HG03066 (cell line): ENCODE results near the gene TPK1.

ENCODE experiments used
- ATAC-seq: cut with Tn5 transposase; IDR thresholded peaks from one replicate; pipeline ENCODE4 v1.9.1; 2021; ENCODE audit warnings: low read depth; ENCODE audit not compliant: unreplicated experiment

Gene TPK1

DNA sequence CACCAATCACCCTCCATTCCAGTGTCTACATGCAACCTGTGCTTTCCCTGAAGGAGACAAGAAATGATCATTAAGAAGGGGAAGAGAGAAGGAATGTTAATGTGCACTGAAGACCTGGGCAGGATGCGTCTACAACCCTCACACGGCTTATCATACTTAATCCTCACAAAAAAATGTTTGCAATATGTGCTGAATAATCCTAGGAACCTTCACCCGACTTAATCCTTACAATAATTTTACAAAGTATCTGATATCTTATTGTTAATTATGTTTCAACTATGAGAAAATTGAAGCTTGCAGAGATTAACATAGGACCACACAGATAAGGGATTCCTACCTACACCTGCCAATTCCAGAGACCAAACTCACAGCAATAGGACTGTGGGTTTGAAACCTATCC lies 287.3 kb downstream of the TPK1 start:
- ATAC-seq = no peak

GRCh38 chr7:144547888-144548287 lies 288.0 kb downstream of the TPK1 start:
- ATAC-seq = no peak

GRCh38 chr7:144546782-144547181 lies 289.1 kb downstream of the TPK1 start:
- no peak for ATAC-seq

- ATAC-seq = no peak
Measured at GRCh38 chr7:144545330-144545729, 290.5 kb downstream of the TPK1 start.

DNA sequence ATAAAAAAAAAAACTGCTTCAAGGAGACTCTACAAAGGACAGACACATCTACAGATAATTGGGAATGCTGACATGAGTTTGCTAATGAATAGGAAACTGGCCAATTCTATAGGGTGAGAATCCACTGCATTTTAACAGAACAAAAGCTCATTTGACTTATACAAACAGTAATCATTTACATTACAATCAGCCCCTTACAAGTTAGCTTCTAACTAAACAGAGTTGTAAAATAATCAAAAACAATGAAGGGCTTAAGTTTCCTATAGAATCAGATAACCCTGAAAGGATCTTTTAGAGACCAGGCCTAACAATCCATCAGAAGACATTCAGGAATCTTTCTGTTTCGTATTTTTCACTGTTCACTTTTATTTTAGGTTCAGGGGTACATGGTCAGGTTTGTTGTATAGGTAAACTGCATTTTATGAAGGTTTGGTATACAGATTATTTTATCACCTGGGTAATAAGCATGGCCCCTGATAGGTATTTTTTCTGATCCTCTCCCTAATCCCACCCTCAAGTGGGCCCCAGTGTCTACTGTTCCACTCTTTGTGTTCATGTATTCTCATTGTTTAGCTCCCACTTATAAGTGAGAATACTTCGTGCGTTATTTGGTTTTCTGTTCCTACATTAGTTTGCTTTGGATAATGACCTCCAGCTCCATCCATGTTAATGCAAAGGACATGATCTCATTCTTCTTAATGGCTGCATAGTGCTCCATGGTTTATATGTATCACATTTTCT lies 301.0 kb downstream of the TPK1 start:
- ATAC-seq = no peak

DNA sequence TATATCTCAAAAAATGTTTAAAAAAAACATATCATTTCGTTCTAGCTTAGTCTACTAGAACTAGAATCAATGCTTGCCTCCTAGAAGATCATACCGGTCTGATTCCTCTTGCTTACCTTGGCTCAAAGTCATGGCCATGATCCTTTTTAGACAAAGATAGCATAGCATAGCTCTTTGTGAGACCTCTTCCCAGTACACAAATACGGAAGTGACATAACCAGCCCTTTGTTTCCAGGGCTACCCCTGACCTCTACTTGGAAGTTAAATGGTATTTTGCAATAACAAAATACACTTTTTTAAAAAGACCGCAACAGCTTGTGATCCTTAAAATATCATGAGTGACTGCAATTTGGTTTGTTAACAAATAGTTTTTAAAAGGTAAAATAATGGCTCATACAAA lies 301.7 kb downstream of the TPK1 start:
- no peak for ATAC-seq

DNA sequence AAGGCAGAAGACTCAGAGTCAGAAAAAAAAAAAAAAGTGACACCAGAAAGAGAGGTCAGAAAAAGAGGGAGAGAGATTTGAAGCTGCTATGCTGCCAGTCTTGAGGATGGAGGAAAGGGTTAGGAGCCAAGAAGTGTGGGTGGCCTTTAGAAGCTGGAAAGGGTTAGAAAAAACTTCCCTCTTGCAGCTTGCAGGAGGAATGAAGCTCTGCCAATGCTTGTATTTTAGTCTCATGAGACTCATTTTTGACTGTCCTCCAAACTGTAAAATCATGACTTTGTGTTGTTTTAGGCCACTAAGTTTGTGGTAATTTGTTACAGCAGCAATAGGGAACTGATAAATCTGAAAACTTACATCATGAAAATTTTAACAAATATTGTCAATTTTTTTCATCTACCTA lies 304.7 kb downstream of the TPK1 start:
- no peak for ATAC-seq

DNA sequence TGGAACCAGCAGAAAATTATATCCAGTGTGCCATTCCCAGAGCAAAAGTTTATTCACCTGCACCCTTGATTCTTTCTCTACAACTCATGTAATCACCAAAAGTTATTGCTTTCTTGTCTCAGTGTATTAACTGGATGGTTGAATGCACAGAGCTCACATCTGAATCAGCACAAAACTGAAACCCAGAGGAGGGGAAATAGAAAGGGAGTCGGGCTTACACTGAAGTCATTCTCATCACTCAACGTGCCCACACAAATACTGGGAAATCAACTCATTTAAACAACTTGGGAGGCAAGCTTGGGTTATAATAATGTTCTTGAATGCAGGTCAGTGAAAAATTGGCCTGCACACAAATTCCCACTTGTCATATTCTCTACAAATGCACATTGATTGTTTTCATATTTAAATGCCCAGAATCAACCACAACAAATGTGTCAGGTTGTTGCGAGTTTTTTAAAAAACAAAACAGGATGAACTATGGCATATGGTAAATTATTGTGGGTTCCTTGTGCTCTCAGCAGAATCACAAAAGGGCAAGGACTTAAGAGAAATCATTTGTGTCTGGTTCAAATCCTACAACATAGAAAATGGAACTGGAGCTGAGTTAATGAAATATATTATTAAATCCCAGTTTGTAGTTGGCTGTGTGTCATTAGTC lies 306.5 kb downstream of the TPK1 start:
- peak; percentile 98 for ATAC-seq

DNA sequence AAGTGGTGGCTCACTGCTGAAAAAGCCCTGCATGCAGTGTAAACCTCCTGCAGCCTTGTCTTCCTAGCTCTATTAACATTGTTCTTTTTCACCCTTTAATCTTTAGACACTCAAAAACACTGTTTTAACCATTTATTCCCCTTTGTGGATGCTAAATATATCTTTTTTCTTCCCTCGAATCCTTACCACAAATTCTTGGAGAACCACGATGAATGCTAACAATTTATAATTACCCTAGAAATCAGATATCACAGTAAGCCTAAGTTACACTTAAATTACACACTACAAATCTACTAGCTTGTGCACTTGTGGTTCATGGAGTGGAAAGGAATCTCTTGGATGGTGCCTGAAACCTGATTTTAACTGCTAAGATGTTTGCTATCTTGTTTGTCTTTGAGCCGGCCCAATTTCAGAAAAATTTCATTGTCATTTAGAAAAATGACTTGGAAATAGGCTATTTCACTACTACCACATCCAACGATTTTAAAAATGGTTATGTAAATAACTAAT lies 307.3 kb downstream of the TPK1 start:
- no peak for ATAC-seq

DNA sequence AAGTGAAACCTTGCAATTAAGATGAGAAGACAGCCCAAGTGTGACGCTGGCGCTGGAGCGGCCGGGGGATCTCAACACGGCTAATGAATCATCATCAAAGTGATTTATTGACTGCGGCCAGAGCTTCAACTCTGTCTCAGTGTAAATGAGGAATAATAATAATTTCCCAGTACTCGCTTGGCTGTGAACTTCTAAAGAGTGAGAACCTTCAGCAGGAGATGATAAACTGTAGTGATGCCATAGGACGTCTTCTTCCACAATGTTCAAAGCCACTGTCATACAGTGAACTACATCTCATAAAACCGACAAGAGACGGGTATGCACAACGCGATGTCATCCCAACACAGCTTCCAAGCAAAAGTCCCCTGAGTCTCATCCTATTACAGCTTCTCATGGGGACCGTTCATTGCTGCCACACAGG lies 308.8 kb downstream of the TPK1 start:
- ATAC-seq = no peak

- no peak for ATAC-seq
Measured at GRCh38 chr7:144525956-144526355, 309.9 kb downstream of the TPK1 start.

DNA sequence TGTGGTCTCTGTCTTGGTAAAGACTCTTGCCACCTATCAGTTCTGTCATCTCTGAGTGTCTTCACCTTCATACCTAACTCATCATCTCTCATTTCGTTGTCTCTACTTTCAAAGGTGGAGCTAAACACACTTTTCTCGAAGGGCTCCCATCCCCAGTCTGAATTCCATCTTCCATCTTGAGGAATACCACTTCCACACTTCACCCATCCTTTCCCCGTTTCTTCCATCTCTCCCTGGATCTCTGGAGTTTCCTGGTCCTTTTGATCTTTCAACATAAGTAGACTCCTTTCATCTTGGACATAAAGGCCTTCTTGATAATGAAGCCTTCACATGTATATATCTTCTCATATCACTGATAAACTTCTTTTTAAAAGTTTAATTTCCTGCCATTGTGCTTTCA lies 311.6 kb downstream of the TPK1 start:
- ATAC-seq = no peak

DNA sequence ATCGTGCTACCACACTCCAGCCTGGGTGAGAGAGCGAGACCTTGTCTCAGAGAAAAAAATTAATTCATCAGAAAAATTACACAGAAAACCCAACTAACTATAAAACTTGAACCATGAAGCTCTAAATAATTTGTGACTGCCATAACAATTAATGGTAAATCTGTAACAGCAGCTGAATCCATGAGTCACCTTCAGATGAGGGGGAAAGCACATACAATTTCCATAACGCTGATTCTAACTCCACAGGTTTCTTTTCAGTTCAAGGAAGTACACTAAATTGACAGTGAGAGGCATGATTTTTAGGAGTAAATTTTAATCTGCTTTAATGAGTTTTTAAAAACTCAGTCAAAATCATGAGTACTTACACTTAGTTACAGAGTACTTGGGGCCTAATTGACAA lies 312.2 kb downstream of the TPK1 start:
- ATAC-seq = no peak

DNA sequence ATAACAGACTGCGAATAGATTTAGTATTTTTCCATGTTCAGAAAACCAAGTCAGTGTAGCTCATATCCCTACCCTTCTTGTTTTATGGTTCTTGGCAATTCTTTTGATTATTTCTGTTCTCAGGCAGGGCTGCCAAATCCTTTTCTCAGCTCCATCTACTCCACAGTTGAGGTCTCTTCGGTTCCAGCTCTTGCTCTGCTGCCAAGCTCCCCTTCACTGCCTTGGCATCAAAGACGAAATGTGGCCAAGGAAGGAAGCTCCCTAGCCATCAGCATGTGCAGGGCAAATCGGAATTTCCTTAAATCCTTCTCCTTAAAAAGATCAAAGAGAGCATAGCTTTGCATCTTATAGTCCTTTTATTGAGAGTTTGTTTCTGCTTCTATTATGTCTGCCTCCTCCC lies 315.9 kb downstream of the TPK1 start:
- ATAC-seq = no peak

GRCh38 chr7:144518360-144518759 lies 317.5 kb downstream of the TPK1 start:
- ATAC-seq = no peak

DNA sequence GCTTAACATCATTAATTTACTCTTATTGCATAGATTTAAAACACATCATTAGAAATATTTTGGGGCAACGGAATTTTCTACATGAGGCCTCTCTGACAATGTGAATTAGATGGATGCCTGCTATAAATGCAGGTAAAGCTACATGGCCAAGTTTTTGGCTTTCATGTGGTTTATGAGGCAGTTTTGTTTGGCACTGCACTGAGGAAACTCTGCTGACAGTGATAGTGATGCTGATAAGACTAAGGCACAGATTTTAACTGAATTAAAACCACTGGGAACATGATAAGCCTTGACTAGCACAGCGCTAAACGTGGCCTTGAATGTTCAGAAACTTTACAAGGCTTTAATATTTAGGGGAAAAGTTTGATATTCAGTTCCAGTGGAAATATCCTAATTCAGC lies 318.1 kb downstream of the TPK1 start:
- ATAC-seq = no peak

DNA sequence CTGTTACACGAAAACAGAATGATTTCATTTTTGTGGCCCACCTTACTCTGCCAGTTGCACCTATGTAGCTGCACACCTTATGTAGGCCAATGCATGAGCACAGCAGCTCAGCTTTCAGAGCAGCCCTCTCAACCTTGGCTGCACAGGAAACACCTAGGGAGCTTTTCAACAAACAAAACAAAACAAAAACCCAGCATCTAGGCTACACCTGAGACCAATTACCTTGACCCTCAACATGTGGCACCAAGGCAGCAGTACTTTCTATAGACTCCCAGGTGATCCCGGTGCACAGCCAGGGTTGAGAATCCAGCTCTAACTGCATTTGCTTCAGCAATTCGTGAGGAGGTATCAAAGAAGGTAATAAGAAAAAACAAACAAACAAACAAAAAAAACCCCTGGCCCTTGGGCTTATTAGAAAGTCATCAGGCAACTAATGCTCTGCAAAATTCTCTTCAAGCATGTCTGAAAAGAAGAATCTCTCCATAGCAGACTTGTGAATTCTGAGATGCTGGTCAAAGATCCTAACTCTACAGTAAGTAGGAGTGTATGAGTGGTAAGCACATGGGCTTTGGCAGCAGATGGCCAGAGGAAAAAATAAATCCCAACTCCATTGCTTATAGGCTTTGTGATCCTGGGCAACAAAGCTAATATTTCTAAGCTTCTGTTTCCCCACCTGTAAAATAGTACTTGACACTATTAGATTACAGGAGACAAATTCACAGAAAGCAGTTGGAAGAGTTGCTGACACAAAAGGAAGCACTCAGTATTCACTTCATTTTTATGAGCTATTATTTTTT lies 318.9 kb downstream of the TPK1 start:
- no peak for ATAC-seq

- no peak for ATAC-seq
Measured at GRCh38 chr7:144513334-144513733, 322.5 kb downstream of the TPK1 start.

DNA sequence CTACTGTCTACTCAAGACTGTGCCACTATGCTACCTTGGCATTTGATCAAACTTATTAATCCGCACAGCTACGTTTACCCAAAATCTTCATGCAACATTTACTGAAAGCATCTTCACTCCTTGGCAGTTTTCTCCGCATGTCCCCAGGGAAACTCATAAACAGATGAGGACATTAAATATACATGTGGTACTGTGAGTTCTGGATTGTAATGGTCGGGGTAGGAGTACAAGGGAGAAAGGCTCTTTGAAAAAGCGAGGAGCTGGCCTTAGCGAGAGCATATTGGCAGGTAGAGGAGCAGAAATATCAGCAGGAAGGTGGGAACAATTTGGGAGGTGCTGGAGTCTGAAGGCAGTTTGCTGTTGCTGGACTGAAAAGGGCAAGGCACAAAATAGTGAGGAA lies 325.2 kb downstream of the TPK1 start:
- no peak for ATAC-seq

DNA sequence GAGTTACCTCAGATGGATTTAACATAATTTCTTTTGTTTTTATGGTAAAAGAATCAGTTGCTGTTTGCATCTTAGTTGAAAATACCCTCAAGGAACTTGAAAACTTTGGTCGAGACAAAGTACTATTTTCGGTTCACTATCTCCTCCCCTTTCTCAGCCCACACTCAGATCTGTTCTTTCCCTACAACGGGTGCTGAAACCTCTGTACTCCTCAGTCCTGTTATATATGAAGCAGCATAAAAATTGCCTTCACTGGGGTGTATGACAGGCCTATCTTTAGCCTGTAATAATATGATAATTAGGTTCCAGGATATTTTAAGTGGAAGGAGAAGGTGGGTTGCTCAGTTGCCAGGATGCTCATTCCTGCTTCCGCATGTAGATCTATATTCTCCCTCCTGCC lies 327.2 kb downstream of the TPK1 start:
- ATAC-seq = peak; percentile 97

- ATAC-seq = no peak
Measured at GRCh38 chr7:144503215-144503614, 332.6 kb downstream of the TPK1 start.
